NCI-H69 (cell line): ENCODE results near the gene TTC1.
"Not testable (repeated sequence)": the region's sequence is repeated elsewhere in the genome, so short reads cannot be mapped to it uniquely, and the experiment has no call there.

Source experiments
- DNase-seq: peaks from one replicate; lab custom pipeline; 2025; lab: John Stamatoyannopoulos, UW

TTC1 gene

DNA sequence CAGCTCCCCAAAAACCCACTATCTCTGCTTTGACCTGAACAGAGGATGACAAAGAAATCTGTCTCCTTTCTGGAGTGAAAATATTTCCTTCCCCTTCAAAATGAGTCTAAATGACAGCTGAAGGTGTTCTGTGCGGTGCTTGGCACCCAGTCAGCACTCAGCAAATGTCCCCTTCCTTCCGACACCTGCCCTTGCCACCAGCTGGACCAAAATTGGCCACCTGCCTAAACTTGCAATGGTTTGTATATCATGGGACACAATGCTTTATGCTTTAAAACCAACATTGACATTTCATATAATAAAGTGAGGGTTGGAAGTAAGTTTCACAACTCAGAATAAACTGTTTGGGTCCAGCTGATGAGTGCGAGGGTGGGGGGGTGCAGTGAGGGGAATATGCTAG is 7.5 kb upstream of the TTC1 start:
- peak; percentile 60 for DNase-seq

DNA sequence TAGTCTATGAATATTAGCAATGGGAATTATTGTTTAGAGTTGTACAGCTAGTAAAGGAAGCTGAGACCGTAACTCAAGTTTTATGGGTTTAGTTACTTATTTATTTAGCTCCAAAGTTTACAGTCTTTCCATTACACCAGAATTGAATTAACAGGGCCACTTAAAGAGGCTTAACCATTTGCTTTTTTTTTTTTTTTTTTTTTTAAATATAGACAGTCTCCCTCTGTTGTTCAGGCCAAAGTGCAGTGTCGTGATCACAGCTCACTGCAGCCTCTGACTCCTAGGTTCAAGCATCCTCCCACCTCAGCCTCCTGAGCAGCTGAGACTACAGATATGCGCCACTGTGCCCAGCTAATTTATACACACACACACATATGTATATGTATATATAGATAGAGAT is 1.4 kb upstream of the TTC1 start:
- no peak for DNase-seq

DNA sequence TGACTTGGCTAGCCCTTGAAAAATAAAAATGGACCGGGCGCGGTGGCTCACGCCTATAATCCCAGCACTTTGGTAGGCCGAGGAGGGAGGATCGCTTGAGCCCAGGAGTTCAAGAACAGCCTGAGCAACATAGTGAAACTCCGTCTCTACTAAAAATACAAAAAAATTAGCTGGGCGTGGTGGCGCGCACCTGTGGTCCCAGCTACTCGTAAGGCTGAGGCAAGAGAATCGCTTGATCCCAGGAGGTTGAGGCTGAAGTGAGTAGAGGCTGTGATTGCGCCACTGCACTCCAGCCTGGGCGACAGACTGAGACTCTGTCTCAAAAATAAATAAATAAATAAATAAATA is 436 bp upstream of the TTC1 start:
- not testable (repeated sequence) for DNase-seq

DNA sequence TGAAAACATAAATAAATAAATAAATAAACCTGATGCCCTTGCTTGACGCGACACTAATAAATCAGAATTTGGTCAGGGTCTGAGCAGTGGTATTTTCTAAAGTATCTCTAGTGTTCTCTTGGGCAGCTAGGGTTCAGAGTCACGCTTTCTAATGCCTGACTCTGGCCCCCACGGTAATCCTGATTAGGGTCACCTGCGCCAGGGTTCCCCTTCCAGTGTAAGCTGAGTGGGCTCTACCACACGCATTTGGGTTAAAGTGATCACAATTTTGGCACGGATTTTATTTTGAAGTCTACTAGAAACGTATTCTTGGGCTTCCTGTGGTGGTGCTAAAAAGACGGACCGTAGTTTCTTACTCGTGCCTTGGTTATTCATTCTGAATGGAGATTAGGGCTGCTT is 651 bp downstream of the TTC1 start:
- DNase-seq: no peak

DNA sequence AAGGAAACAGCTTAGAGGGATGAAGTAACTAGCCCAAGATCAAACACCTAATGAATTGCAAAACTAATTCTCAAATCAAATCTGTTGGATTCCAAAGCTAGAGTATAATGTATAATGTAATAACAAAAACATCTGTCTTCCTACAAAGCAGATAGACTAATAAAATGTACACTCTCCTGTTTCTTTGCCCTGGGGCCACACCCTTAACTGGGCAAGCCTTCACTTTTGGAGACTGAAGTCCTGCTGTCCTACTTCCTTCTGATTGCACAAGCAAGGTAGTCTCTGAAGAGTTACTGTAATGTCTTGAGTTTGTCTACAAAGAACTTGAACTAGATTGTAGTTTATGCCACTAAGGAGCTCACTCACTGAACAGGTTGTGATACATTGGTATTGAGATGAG is 2.5 kb downstream of the TTC1 start:
- DNase-seq: no peak

DNA sequence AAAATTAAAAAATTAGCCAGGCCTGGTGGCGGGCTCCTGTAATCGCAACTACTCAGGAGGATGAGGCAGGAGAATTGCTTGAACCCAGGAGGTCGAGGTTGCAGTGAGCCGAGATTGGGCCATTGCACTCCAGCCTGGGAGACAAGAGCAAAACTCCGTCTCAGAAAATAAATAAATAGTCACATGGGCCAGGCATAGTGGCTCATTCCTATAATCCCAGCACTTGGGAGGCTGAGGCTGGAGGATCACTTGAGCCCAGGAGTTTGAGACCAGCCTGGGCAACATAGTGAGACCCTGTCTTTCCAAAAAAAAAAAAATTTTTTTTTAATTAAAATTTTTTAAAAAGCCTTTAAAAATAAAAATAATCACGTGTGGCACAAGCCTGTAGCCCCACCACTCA is 5.3 kb downstream of the TTC1 start:
- DNase-seq: not testable (repeated sequence)

DNA sequence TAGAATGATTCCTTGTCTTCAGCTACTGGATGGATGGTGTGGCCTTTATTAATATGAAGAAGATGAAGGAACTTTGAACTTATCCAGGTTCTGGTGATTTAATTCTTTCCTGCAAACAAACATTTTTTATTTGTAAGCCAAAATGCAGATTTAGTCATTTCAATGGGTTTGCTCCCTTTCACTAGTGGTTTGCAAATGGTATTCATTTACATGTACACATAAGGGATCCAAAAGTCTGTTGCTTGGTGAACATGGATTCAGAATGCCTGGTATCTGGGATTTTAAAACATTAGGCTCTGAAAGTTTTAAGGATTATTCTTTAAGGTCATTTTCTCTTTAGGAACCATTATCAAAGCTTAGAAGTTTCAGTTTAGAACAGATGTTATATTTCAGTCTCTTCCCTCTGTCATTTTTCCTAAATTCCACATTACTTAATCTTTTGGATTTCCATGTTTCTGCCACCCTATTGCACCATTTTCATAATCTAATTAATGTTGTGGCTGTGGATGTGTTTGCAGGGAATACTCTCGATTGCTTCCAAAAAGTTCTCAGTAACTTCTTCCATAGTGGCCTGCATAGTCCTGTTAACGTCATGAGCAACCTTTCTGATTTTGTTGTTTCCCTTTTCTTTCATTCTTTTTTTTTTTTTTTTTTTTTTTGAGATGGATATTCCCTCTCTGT is 10.1 kb downstream of the TTC1 start:
- DNase-seq: no peak

DNA sequence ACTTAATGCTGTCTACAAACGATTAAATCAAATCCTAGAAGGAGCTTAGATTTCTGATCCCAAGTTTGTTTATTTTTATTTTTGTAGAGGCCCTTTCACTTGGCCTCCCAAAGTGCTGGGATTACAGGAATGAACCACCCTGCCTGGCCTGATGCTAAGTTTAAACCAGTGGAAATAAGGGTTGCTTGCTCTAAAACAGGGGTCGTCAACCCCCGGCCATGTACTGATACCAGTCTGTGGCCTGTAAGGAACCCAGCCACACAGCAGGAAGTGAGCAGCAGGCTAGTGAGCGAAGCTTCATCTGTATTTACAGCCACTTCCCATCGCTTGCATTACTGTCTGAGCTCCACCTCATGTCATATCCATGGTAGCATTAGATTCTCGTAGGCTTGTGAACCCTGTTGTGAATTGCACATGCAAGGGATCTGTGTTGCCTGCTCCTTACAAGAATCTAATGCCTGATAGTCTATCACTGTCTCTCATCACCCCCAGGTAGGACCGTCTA is 11.4 kb downstream of the TTC1 start:
- no peak for DNase-seq

DNA sequence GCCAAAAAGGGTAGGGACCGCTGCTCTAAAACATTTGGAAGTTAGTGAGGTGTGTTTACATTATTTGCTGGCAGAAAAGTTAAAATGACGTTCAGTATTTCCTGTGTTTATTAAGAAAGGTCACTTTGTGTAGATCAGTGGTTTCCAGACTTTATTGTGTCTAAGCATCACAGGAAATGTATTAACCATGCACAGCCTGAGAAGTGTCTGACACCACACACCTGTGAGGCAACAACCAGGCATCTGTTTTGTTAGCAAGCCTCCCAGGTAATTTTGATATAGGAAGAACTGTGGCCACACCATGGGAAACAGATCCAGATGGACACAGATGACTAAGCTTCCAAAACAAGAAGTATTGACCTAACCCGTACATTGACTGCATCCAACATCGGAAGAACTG is 12.0 kb downstream of the TTC1 start:
- DNase-seq: no peak

DNA sequence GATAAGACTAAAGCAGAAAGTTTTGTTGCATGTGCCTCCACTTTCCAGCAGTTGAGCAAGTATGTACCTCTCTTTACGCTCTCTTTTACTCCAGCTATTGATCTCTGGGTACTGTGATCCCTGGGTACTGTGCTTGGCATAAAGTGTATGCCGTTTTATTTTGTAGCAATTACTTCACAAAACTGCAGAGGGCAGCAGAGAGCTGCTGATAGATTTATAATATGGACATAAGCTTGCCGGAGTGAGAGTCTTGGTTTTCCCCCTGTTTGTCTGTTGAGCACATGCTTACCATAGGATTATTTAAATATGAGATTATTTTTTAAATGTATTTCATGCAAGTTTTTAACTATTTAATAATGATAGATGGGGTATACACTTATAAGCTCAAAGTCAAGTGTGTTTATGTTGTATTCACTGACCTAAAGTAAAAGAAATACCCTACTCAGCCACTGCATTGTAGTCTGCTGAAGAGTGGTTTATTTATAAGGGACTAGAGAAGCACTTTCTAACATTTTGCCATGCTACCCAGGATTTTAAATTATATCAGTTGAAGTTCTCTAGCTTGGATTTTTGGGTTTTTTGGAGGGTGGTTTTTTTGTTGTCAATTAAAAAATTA is 13.0 kb downstream of the TTC1 start:
- peak; percentile 69 for DNase-seq

DNA sequence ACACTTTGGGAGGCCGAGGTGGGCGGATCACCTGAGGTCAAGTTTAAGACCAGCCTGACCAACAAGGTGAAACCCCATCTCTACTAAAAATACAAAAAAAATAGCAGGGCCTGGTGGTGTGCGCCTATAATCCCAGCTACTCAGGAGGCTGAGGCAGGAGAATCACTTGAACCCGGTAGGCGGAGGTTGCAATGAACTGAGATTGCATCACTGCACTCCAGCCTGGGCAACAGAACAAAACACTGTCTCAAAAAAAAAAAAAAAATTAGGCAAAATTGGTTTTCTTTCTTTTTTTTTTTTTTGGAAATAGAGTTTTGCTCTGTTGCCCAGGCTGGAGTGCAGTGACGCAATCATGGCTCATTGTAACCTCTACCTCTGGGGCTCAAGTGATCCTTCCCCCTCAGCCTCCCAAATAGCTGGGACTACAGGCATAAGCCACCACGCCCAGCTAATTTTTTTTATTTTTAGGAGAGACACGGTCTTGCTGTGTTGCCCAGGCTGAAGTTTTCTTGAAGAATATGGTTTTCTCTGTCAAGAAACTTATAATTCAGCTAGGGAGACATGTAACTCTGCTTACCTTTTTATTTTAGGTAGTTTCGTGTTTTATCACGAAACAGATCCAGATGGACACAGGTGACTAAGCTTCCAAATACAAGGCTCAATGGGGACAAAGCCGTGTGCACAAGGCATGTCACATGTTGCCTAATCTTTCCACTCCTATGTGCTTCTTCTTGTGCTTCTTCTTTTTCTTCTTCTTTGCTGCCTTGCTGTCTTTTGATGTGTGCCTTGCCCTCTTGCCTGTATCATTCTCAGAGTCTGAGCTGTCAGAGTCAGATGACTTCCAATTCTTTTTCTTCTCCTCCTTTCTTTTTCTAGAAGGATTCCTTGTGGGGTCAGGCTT is 14.3 kb downstream of the TTC1 start:
- no peak for DNase-seq

DNA sequence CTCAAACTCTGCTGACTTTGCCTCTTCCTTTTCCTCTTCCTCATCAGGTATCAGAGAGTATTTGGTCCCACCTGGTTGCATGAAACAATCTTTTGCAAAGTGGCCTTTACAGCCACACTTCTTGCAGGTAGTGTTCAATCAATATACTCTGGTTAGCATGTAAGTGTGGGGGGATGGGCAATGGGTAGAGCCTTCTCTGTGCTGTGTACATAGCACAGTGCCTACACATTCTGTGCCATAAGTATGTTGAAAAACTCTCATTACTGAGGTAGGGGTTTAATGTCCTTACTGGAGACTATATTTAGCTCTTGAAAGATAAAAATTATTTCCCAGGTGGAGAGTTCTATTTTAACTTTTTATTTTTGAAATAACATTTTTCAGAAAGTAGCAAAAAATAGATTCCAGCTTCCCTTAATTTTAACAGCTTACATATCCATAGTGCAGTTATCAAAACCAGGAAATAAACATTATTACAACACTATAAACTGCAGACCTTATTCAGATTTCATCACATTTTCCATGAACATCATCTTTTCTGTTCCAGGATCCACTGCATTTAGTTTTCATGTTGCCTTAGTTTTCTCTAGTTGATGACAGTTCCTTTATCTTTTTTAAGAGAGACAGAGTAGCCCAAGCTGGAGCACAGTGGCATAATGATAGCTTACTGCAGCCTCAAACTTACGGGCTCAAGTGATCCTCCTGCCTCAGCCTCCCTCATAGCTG is 15.1 kb downstream of the TTC1 start:
- DNase-seq: no peak

DNA sequence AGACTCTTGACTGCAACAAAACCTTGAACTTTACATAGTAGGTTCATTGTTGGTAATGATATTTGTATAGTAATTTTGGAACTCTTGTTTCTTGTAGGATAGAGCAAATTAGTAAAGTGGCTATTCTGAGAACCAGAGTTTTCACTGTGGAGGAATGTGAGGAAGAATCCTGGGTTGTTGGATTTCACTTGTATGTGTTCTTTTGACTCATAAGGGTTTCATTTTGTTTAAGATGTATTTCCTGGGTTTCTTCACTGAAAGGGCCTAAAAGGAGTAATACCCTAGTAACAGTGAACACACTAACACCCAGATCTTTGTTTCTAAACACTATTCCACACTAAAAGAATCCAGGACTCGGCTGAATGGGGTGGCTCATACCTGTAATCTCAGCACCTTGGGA is 20.1 kb downstream of the TTC1 start:
- DNase-seq: no peak

DNA sequence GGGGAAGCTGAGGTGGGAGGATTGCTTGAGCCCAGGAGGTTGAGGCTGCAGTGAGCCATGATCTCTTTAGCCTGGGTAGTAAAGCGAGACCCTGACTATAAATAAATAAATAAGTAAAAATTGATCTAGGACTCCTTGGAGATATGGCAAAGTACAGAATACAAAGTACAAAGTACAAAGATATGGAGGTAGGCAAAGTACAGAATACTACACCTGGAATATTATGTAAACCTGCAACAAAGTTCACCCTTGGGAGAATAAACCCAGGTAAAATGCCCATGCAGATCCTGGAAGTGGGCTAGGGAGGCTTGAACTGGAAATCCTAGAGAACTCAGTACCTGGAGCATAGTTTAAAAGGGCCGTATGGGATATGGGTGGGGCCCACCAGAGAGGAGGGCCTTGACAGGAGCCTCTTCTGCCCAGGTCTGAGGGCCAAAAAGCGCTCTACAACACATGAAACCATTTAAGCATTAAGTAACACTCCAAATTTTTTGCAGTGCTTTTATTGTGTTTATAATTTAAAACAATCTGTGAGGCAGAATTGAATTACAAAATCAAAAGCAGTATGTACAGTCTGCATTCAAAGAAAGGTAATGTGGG is 20.7 kb downstream of the TTC1 start:
- no peak for DNase-seq

DNA sequence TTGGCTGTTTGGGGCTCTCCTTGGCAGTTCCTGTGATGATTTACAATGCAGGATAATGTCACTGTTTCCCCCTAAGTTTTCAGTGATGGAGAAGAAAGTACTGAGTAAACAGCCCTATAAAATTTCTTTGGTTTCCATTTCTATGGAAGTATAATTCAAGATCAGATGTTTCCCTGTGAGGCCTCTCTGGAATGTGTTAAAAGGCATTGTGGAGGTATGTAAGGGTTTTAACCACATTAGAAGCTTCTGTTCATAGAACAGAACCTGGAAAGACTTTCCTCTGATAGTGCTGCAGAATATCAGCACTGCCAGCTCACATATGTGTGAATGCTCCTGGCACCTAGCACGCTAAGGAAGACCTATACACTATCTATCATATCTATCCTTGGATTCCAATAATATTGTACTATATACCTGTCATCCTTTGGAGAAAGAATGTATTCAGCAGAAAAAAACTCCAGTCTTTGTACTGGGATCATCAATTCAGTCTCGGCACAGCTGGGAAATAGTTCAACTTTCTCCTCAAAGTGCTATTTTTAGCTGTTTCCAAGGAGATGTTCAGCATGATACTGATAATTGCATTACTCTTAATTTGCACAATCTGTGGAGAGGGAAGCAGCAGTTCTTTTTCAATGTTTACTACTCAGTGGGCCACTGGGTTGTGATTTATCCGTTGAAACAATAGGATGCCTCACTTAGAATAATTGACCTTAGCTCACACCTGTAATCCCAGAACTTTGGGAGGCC is 21.9 kb downstream of the TTC1 start:
- peak; percentile 13 for DNase-seq

DNA sequence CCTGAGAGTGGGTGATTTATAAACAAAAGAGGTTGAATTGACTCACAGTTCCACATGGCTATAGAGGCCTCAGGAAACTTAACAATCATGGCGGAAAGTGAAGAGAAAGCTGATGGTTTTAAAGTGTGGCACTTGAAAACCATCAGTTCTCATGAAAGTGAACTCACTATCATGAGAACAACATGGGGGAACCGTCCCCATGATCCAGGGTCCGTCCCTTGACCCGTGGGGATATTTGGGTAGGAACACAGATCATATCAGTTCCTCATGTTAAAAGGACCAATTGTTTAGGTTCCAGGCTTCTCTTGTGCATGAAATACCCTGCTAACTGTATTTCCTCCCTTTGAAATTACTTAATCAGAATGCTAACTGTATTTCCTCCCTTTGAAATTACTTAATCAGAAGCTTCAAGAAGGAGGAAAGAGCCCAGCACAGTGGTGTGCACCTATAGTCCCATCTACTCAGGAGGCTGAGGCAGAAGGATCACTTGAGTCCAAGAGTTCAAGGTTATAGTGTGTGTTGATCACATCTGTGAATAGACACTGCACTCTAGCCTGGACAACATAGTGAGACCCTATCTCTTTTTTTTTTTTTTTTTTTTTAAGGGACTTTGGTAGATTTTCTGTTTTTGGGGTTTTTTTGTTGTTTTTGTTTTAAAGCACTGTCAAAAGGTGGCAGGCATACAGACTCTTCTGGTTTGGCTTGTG is 24.8 kb downstream of the TTC1 start:
- DNase-seq: no peak

DNA sequence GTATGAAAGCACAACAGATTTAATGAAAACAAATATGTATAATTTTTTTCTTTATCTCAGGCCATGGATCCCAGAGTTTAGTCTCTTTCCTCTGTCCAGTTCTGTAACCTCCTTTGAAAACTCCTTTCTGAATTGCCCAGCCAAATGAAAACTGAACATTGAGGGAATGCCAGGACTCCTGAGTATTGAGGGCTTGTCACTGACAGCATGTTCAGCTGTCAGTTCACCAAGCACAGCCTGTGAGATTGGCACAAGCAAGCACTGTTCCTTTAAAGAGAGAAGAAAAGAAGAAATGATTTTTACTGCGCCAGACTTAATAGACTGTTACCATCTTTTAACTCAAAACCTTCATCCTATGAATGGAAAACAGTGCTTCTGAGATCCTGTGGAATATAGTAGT is 27.3 kb downstream of the TTC1 start:
- no peak for DNase-seq

DNA sequence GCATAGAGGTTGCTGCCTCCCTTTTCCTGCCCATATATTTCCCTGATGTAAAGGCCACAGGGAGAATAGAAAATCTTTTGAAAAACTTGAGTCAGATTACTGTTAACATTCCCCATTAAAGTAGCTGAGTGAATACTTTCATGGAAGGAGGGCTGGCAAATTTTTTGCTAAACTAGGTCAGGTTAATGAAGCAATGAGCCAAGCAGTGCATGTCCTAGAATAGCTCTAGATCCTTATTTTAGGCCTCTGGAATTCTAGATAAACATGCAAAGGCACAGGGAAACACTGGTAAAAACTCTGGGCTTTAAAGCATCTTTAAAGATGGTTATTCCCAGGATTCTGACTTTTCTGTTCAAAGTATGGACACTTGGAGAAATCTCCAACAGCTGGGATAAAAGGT is 27.9 kb downstream of the TTC1 start:
- DNase-seq: no peak

DNA sequence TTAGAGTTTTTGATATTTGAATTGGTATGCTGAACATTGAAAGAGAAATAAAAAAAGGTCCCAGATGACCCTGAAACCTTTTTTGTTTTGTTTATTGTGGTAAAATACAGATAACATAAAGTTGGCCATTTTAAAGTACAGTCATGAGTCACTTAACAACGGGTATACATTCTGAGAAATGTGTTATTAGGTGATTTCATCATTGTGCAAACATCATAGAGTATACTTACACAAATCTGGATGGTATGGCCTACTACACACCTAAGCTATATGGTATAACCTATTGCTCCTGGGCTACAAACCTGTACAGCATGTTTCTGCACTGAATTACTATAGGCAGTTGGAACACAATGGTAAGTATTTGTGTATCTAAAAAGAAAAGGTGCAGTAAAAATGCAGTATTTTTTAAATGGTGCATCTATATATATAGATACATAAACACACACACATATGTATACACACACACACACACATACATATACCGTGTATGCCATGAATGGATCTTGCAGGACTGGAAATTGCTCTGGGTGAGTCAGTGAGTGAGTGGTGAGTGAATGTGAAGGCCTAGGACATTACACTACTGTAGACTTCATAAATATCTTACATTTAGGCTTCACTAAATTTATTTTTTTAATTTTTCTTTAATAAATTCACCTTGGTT is 31.0 kb downstream of the TTC1 start:
- peak; percentile 10 for DNase-seq

DNA sequence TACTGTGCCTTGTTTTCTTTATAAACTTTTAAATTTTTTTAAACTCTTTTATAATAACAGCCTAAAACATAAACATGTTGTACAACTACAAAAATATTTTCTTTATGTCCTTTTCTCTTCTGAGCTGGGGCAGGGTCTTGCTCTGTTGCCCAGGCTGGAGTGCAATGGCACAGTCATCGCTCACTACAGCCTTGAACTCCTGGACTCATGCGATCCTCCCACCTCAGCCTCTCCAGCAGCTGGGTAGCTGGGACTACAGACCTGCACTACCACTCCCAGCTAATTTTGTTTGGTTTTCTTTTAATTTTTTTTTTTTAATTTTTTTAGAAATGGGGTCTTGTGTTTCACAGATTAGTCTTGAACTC is 31.5 kb downstream of the TTC1 start:
- no peak for DNase-seq
